PC-9 (cell line): ENCODE data around the gene GFRA1.

ENCODE experiments used
- EZH2 ChIP-seq: fragments of 200-600 bp; sonication (generic); IDR thresholded peaks from 2 replicates; pipeline ENCODE4 v1.8.0; 2017; ENCODE audit warnings: antibody characterized with exemption, low read depth
- TF ChIP-seq, protein P1 (sequence below): fragments of 200-600 bp; sonication (generic); conservative IDR thresholded peaks from 2 replicates; pipeline ENCODE4 v1.6.1; 2017; ENCODE audit warnings: mixed run types, antibody characterized with exemption, mild to moderate bottlenecking, moderate library complexity

DNA sequence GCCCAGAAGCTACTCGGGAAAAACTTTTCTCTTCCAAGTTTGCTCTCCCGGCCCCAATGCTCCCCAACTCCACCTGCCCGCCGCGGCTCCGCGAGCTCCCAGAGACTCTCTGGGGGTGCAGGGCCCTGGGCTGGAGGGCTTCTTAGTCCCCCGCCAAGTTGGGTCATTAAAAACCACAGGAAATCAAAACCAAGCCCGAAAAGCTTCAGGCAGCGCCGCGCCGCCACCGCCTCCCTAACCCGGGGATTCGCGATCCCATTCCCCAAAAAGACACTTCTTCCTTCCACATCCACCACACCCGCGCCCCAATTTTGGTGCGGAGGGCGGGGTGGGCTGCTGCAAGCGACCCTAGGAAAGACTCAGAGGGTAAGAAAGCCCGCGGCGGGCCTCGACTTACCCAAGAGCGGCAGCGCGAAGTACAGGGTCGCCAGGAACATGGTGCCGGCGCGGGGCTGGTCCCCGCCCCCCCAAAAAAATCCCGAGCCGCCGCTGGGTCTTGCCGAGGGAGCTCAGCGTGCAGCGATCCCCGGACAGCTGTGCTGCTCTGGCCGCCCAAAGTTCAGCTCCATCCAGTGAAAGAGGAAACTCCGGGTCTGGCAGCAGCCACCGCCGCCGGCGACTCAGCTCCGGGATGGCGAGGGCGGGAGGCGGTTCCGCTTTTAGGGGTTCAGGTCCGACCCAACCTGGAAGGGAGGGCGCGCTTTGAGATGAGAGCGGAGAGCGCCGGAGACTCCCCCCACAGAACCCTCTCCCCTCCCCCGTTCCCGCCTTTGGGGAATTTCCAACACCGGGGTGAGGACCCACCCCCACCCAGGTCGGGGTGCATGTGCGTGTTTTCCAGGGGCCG is 1.2 kb downstream of the GFRA1 start:
- TF ChIP-seq, protein P1, sequence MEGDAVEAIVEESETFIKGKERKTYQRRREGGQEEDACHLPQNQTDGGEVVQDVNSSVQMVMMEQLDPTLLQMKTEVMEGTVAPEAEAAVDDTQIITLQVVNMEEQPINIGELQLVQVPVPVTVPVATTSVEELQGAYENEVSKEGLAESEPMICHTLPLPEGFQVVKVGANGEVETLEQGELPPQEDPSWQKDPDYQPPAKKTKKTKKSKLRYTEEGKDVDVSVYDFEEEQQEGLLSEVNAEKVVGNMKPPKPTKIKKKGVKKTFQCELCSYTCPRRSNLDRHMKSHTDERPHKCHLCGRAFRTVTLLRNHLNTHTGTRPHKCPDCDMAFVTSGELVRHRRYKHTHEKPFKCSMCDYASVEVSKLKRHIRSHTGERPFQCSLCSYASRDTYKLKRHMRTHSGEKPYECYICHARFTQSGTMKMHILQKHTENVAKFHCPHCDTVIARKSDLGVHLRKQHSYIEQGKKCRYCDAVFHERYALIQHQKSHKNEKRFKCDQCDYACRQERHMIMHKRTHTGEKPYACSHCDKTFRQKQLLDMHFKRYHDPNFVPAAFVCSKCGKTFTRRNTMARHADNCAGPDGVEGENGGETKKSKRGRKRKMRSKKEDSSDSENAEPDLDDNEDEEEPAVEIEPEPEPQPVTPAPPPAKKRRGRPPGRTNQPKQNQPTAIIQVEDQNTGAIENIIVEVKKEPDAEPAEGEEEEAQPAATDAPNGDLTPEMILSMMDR: no peak
- no peak for TF ChIP-seq EZH2
